ENCODE data around the gene JAG1.

DNA sequence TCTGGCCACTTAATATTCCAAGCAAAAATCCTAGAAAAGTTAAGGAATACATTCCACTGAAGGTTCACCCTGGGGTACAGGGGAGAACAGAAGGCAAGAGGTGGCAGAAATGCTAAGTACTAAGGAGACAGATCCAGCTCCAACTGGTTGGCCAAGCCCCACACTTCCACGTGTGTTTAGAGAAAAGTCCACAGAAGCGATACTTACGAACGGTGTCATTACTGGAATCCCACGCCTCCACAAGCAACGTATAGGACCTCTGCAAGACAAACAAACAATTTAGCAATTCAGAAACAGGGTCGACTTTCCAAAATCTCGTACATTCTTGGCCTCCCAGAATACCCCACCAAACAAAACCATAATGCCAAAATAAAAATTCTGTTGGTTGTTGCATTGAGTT lies 10.0 kb downstream of the JAG1 start:
- TF ChIP-seq, protein P1, sequence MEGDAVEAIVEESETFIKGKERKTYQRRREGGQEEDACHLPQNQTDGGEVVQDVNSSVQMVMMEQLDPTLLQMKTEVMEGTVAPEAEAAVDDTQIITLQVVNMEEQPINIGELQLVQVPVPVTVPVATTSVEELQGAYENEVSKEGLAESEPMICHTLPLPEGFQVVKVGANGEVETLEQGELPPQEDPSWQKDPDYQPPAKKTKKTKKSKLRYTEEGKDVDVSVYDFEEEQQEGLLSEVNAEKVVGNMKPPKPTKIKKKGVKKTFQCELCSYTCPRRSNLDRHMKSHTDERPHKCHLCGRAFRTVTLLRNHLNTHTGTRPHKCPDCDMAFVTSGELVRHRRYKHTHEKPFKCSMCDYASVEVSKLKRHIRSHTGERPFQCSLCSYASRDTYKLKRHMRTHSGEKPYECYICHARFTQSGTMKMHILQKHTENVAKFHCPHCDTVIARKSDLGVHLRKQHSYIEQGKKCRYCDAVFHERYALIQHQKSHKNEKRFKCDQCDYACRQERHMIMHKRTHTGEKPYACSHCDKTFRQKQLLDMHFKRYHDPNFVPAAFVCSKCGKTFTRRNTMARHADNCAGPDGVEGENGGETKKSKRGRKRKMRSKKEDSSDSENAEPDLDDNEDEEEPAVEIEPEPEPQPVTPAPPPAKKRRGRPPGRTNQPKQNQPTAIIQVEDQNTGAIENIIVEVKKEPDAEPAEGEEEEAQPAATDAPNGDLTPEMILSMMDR (IDR thresholded peaks at IDR 0.05; ENCODE audit: extremely low read depth in 1 of 2, insufficient read depth in 1 of 2, low read depth in 1 of 2, low read length in 2 of 2): no peak
- TF ChIP-seq EZH2 (IDR thresholded peaks at IDR 0.05; ENCODE audit: borderline replicate concordance, low read depth, low read length, severe bottlenecking) (no peak), POLR2A (IDR thresholded peaks at IDR 0.05; ENCODE audit: low read depth, low read length) (no peak), MYC (IDR thresholded peaks at IDR 0.05; ENCODE audit: low read depth, low read length) (no peak), POLR2AphosphoS5 (IDR thresholded peaks at IDR 0.05; ENCODE audit: insufficient read depth, low read depth, low read length) (no peak), GATA2 (IDR thresholded peaks at IDR 0.05; ENCODE audit: insufficient read depth, insufficient read length, low read depth, low read length) (no peak)
- TF ChIP-seq, protein P2, sequence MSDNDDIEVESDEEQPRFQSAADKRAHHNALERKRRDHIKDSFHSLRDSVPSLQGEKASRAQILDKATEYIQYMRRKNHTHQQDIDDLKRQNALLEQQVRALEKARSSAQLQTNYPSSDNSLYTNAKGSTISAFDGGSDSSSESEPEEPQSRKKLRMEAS (IDR thresholded peaks at IDR 0.05; ENCODE audit: insufficient read depth, insufficient read length): no peak

All from endothelial cell of umbilical vein (primary cell).